ENCODE results near the gene ANKRD34A.

Gene ANKRD34A

DNA sequence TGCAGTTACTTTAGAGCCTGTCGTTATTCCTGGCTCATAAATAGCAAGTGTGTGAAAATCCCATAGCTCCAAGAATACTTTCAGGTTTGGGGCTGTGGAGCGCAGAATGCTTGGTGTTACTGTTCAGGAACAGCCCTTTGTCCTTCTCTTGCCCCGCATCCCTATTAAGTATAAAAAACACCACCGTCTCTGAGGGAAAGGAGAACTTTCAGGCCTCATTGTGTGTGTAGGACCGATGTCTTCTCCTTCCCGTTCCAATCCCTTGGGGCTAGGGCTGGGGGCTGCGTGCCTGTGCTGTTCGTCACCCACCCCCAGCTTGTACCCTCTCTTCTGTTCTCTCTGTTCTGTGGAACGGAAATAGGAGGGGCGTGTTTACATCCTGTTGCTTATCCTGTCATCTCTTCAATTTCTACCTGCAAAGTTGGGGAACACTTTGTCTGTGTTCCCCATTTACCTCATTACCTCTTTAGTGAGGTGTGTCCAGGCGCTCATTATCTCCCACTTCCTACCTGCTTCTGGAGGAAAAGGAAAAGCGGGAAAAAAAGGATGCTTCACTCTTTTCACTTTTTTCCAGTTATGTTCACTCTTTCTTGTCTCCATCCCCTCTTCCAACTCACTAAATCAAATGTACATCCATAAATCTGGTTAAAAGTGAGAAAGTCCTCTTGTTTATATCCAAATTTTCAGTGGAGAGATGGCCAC lies 32.8 kb upstream of the ANKRD34A start:
- TF ChIP-seq, protein P1, sequence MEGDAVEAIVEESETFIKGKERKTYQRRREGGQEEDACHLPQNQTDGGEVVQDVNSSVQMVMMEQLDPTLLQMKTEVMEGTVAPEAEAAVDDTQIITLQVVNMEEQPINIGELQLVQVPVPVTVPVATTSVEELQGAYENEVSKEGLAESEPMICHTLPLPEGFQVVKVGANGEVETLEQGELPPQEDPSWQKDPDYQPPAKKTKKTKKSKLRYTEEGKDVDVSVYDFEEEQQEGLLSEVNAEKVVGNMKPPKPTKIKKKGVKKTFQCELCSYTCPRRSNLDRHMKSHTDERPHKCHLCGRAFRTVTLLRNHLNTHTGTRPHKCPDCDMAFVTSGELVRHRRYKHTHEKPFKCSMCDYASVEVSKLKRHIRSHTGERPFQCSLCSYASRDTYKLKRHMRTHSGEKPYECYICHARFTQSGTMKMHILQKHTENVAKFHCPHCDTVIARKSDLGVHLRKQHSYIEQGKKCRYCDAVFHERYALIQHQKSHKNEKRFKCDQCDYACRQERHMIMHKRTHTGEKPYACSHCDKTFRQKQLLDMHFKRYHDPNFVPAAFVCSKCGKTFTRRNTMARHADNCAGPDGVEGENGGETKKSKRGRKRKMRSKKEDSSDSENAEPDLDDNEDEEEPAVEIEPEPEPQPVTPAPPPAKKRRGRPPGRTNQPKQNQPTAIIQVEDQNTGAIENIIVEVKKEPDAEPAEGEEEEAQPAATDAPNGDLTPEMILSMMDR (IDR thresholded peaks at IDR 0.05; ENCODE audit: poor library complexity, severe bottlenecking) = no peak
- peak overlapping the region; percentile 91 for H3K27ac ChIP-seq (ENCODE audit: poor library complexity, severe bottlenecking)
- peak; percentile 26 for ATAC-seq (ENCODE audit: low read depth)

DNA sequence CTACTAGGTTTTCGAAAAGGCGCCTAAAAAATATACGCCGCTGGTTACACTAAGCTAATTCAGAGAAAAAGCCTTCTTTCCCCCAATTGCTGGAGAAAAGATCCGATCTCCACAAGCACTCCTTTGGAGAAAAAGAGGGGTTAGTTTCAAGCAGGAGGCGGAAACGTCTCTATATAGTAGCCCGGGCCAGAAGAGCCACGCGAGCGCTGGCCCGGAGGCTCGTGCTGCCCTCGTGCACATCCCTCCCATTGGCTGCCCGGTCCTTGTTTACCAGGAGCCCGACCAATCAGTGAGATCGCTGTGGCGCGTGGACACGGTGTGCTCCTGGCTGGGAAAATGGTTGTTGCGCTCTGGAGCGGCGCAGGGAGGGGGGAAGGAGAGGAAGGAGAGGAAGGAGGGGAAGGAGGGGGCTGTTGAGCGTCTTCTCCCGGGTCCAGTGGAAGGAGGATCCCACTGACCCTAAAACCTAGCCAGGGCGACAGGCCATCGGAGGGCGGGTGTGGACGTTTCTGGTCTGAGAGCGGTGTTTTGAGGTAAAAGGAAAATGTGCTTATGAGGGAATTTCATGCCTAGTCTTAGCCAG lies 32.1 kb upstream of the ANKRD34A start, which contains the start of gene TXNIP:
Gene TXNIP, minus strand, starts transcription at position 147 of the 583 bp plus-strand sequence. CDS start 313 bp downstream, outside the sequence.
- DNase-seq (ENCODE audit: low spot score) (peak; percentile 98), ATAC-seq (ENCODE audit: low read depth) (peak; percentile 96)
- peak within 1 kb of the TSS; percentile 91 for H3K27ac ChIP-seq (ENCODE audit: poor library complexity, severe bottlenecking)
- H3K36me3 ChIP-seq (ENCODE audit: low read depth) = peaks cover 43% of the 10 kb centered on the region
- TF ChIP-seq, protein P1 (IDR thresholded peaks at IDR 0.05; ENCODE audit: poor library complexity, severe bottlenecking) = no peak
- peaks cover 32% of the 10 kb centered on the region for H3K4me1 ChIP-seq (ENCODE audit: insufficient read depth, poor library complexity, severe bottlenecking)
- no peaks in the 10 kb centered on the region for H3K9me3 ChIP-seq (ENCODE audit: severe bottlenecking)
- H3K27me3 ChIP-seq (ENCODE audit: insufficient read depth, poor library complexity, severe bottlenecking) = no peaks in the 10 kb centered on the region
- H3K4me3 ChIP-seq (ENCODE audit: severe bottlenecking) = peak within 1 kb of the TSS; percentile 54

More for the DNA sequence above, 32.8 kb upstream of the ANKRD34A start:
- Histone ChIP-seq H3K4me1 (ENCODE audit: insufficient read depth, poor library complexity, severe bottlenecking) (peaks cover 32% of the 10 kb centered on the region), H3K9me3 (ENCODE audit: severe bottlenecking) (no peaks in the 10 kb centered on the region), H3K4me3 (ENCODE audit: severe bottlenecking) (peak overlapping the region; percentile 54), H3K27me3 (ENCODE audit: insufficient read depth, poor library complexity, severe bottlenecking) (no peaks in the 10 kb centered on the region), H3K36me3 (ENCODE audit: low read depth) (peaks cover 41% of the 10 kb centered on the region)
- DNase-seq (ENCODE audit: low spot score) = no peak

DNA sequence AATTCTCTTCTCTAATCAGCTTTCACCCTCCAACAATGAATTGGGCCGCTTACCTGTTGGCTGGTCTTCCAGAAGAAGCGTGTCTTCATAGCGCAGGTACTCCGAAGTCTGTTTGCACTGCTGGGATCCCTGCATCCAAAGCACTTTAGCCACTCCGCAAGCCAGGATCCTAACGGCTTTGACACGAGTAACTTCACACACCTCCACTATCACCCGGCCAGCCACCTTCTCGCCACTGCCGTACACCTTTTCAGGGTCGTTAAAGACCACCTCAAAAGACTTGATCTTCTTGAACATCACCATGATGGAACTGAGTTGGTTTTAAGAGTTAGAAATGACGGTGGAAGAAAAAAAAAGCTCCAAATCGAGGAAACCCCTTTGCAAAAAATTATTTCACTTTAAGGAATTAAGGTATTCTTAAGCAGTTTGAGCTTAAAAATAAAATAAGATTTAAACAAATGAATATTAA lies 31.6 kb upstream of the ANKRD34A start:
- peak overlapping the region; percentile 54 for H3K4me3 ChIP-seq (ENCODE audit: severe bottlenecking)
- TF ChIP-seq, protein P1 (IDR thresholded peaks at IDR 0.05; ENCODE audit: poor library complexity, severe bottlenecking) = no peak
- peak overlapping the region; percentile 91 for H3K27ac ChIP-seq (ENCODE audit: poor library complexity, severe bottlenecking)
- H3K36me3 ChIP-seq (ENCODE audit: low read depth) = peaks cover 43% of the 10 kb centered on the region
- DNase-seq (ENCODE audit: low spot score) (no peak), ATAC-seq (ENCODE audit: low read depth) (no peak)
- H3K4me1 ChIP-seq (ENCODE audit: insufficient read depth, poor library complexity, severe bottlenecking) = peaks cover 32% of the 10 kb centered on the region
- H3K9me3 ChIP-seq (ENCODE audit: severe bottlenecking) = no peaks in the 10 kb centered on the region
- H3K27me3 ChIP-seq (ENCODE audit: insufficient read depth, poor library complexity, severe bottlenecking) = no peaks in the 10 kb centered on the region

DNA sequence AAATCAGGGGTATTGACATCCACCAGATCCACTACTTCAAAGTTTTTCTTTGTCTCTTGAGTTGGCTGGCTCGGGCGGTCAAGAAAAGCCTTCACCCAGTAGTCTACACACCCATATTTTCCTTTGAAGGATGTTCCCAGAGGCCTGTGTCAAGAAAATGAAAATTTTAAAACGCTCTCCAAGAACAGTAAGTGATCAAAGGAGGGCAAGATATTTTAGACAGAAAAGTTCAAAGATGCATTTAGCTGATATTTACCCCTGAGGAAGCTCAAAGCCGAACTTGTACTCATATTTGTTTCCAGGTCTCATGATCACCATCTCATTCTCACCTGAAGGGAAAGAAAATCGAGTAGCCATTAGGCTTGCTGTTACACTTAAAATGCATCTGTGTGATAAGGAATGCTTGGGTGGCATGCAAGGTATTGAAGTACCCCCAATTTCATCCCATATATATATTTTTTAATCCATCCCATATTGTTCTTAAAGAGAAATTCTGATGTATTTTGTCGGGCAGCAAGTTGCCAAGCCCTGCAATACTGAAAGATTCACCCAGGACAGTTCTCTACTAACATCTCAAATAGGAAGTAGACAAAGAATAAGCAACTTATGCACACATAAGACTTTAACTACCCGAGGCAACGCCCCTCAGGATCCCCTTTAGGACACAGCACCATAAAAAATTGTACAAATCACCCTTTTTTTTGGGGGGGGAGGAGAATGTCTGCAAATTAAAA lies 30.9 kb upstream of the ANKRD34A start:
- DNase-seq (ENCODE audit: low spot score) (no peak), ATAC-seq (ENCODE audit: low read depth) (no peak)
- Histone ChIP-seq H3K27me3 (ENCODE audit: insufficient read depth, poor library complexity, severe bottlenecking) (no peaks in the 10 kb centered on the region), H3K4me1 (ENCODE audit: insufficient read depth, poor library complexity, severe bottlenecking) (peaks cover 32% of the 10 kb centered on the region), H3K9me3 (ENCODE audit: severe bottlenecking) (no peaks in the 10 kb centered on the region), H3K27ac (ENCODE audit: poor library complexity, severe bottlenecking) (peak overlapping the region; percentile 91), H3K36me3 (ENCODE audit: low read depth) (peaks cover 43% of the 10 kb centered on the region), H3K4me3 (ENCODE audit: severe bottlenecking) (peak overlapping the region; percentile 54)
- TF ChIP-seq, protein P1 (IDR thresholded peaks at IDR 0.05; ENCODE audit: poor library complexity, severe bottlenecking) = no peak
